K562 (cell line): Measurements from ENCODE around the gene CRABP1. TPM values are rescaled to one million over a fixed set of nuclear protein-coding genes. Genes with fewer than 3 reads are reported as not detected.

Source experiments
- REST ChIP-seq, 2 experiments: fragments of 450-650 bp; formaldehyde crosslinking in 1 of 2; IDR thresholded peaks; 2 replicates each; pipeline versions ENCODE4 v1.4.0 to v1.6.1; 2014 to 2020; ENCODE audit warnings: mild to moderate bottlenecking in 2 of 2, borderline replicate concordance in 1 of 2, low read depth in 1 of 2
- polyA plus RNA-seq, 8 experiments: library from polyadenylated mRNA; depleted of rRNA in 4 of 8; stranded (reverse) in 5 of 8; unstranded in 3 of 8; fragments of >200 nt; fragmentation: Nextera tagmentation in 2 of 8; fragmentation: Illumina TruSeq in 1 of 8; extraction: Ambion mirVana in 2 of 8; extraction: Trizol in 1 of 8; gene quantifications; 2 replicates each; pipeline versions ENCODE4 v1.2.1 to v1.2.3, GENCODE V29; 2011 to 2014; ENCODE audit warnings: inconsistent platforms in 1 of 8, missing spikeins in 1 of 8
- total RNA-seq, 7 experiments: library from RNA; depleted of rRNA in 6 of 7; stranded (reverse); fragments of >200 nt in 6 of 7; fragmentation: Illumina TruSeq in 2 of 7; extraction: Trizol in 2 of 7; gene quantifications; 2 replicates each; pipeline versions ENCODE4 v1.2.1 to v1.2.3, GENCODE V29; 2011 to 2021; ENCODE audit warnings: low replicate concordance in 1 of 7

Gene CRABP1
- total and polyA plus RNA-seq, 9 of the 15 experiments (the other 6 are each of a cell fraction or from before 2014, with no cell fraction given) = 0.60 TPM; not detected in 8

DNA sequence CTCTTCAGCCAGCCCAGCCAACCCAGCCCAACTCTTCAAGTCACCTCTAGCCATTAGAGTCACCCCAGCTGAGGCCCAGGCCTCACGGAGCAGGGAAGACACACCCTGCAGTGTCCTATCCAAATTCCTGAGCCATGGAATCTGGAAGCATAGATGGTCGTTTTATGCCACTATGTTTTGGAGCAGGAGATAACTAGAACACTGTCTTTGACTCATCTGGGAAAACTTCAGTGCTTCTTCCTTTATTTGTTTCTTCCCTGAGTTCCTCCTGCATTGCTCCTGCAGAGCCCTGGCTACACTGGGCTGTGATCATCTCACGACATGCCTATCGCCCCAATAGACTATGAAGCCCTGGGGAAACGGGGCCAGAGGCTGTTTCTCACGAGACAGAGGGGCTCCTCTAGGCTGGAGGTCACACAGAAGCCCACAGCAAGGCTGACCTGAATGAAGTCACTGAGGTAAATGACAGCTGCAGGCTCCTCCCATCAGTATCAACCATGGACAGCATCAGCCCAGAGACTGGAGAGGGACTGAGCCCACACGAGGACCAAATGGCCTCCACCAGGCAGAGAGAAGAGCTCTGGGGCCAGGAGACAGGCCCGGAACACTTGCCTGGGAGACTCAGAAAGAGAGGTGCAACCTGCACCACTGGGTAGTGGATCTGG, 22.7 kb downstream of the CRABP1 start (continued):
- TF ChIP-seq REST (IDR thresholded peaks at IDR 0.05; ENCODE audit: borderline replicate concordance) = peak; percentile 26; the same call in 1 of the 2 replicates
- TF ChIP-seq REST (CRISPR knock-in tag; IDR thresholded peaks at IDR 0.05; ENCODE audit: low read depth) = no peak
